GM15510 (cell line): ENCODE measurements around the gene KIF19.

Source experiments
- POLR2A ChIP-seq: IDR thresholded peaks from 3 replicates; pipeline ENCODE4 v1.6.1; 2011; ENCODE audit warnings: borderline replicate concordance; ENCODE audit not compliant: insufficient read length; ENCODE audit errors: extremely low read depth

The KIF19 gene

GRCh38 chr17:74296548-74296936 is 29.5 kb upstream of the KIF19 start:
- TF ChIP-seq POLR2A: no peak

GRCh38 chr17:74297941-74298340 is 28.1 kb upstream of the KIF19 start:
- no peak for TF ChIP-seq POLR2A

GRCh38 chr17:74298778-74299177 is 27.2 kb upstream of the KIF19 start:
- TF ChIP-seq POLR2A: no peak

GRCh38 chr17:74299226-74300009 is 26.6 kb upstream of the KIF19 start:
- no peak for TF ChIP-seq POLR2A

DNA sequence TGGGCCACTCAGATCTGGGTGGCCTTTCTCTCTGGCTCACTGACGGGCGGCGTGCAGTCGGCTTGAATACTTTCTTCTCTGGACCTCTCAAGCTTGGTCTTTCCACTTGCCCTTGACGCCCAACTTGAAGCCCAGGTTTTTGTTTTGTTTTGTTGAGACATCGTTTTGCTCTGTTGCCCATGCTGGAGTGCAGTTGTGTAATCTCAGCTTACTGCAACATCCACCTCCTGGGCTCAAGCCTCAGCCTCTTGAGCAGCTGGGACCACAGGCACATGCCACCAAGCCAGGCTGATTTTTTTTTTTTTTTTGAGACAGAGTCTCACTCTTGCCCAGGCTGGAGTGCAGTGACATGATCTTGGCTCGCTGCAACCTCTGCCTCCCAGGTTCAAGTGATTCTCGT is 22.7 kb upstream of the KIF19 start:
- no peak for TF ChIP-seq POLR2A

GRCh38 chr17:74304184-74304583 is 21.8 kb upstream of the KIF19 start:
- TF ChIP-seq POLR2A: no peak

- TF ChIP-seq POLR2A: no peak
Measured at GRCh38 chr17:74305865-74306654, 20.0 kb upstream of the KIF19 start.

DNA sequence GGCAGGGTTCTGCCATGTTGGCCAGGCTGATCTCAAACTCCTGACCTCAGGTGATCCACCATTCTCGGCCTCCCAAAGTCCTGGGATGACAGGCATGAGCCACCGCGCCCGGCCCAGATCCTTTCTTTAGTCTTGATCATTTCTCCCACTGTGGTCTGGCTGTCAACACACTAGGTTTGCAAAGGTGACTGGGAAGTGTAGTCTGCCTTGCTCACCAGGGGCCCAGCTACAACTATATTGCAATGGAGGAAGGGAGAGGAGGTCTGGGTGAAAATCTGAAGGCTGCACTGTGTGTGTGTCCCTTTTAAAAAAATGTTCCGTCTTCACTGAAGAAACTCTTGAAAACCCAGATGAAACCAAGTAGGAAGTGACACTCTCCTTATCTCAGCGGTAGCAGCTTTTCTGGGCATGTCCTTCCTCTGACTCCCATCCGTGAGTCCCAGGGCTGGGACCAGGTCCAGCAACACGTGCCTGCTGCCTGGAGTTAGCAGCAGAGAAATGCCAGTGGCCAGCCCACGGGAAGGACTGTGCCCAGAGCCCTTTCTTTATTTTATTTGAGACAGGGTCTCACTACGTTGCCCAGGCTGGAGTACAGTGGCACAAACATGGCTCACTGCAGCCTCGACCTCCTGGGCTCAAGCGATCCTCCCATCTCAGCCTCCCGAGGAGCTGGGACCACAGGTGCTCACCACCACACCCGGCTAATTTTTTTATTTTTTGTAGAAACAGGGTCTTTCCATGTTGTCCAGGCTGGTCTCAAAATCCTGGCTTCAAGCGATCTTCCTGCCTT is 17.8 kb upstream of the KIF19 start:
- no peak for TF ChIP-seq POLR2A

DNA sequence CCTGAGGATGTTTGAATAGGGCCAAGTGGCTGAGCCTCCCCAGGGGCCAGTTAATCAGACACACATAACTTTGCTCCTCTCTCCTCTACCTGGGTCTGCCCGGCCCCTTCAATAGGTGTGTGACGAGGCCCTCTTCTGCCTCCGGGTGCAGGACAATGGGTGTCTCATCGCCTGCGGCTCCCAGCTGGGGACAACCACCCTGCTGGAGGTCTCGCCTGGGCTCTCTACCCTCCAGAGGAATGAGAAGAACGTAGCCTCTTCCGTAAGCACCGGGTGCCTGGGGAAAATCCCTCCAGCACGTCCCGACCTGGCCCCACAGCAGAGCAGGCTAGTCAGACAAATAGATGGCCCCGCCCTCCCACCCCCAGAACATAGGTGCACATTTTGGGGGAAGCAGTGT is 16.1 kb upstream of the KIF19 start:
- TF ChIP-seq POLR2A: no peak

DNA sequence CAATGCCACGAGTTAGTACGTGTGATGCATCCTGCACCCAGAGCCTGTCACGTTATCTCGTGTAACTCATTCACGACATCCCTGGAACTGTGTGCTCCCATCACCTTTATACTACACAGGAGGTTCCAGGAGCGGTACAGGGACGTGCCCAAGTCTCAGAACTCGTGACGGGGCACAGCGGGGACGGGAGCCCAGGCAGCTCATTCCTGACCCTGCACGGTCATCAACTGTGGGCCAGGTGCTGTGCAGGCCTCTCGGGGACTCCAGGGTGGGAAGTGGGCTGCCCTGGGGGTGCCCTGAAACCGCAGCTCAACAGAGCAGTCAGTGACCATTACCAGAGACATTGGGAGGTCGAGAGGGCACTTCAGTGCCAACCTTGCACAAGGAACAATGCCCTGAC is 11.1 kb upstream of the KIF19 start:
- TF ChIP-seq POLR2A: no peak

DNA sequence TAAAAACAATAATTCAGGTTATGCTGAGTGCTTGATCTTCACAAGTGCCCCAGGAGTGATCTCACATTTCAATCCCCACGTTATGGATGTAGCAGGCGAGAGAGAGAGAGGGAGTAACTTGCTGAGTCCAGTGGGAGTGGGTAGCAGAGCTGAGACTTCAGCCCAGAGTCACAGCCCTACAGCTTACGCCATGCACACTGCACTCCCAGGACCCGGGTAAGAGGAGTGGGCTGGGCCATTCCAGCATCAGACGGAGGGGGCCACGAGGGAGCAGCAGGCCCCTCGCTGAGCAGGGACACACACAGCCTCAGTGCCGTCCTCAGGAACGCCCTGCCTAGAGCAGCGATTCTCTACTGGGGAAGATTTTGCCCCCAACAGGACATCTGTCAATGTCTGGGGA is 9.8 kb upstream of the KIF19 start:
- no peak for TF ChIP-seq POLR2A

DNA sequence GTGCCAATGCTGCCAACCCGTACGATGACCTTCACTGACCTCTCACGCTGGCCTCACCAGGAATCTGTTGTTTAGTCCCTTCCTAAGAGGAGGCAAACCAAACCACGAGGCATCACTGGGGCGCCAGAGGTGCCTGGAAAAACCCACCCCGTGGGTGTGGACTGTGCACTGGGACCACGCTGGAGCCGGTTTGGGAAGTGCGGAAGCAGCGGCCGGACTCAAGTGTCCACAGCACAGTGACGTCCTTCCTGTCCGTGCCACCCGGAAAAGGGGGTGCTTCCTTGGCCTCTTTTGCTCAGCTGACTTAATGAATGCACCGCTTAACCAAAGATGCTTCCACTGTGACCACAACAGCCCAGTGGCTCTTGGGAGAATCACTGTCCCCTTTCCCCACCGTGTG is 9.0 kb upstream of the KIF19 start:
- no peak for TF ChIP-seq POLR2A

- no peak for TF ChIP-seq POLR2A
Measured at GRCh38 chr17:74318391-74318790, 7.6 kb upstream of the KIF19 start.

DNA sequence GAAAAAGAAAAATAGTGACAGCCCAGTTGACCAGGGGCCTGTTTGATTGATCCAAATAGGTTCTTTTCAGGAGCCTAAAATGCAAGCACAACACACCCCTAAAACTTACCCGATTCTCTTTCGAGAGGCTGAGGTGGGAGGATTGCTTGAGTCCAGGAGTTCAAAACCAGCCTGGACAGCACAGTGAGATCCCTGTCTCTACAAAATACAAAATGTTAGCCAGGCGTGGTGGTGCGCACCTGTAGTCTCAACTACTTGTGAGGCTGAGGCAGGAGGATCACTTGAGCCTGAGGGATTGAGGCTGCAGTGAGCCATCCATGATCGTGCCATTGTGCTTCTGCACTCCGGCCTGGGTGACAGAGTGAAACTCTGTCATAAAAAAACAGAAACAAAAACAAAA is 1.5 kb upstream of the KIF19 start:
- no peak for TF ChIP-seq POLR2A

DNA sequence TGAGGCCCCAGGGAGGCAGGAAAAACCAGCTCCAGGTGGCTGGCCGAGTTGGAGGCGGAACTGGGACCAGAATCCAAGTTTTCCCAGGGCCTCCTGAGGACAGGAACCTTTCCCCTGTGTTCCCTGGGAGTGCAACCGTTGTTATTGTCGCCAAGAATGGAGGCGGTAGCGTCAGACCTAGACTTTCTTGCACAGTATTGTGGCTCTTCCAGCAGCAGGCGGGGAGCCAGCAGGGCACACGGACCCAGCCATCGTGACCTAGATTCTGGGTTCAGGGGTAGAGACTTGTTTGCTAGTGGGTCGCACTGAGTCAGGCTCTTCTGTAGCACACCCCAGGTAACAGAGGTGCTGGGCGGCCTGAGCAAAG is 667 bp upstream of the KIF19 start:
- TF ChIP-seq POLR2A: no peak
